ENCODE measurements around the gene ACTL10.

The ACTL10 gene

DNA sequence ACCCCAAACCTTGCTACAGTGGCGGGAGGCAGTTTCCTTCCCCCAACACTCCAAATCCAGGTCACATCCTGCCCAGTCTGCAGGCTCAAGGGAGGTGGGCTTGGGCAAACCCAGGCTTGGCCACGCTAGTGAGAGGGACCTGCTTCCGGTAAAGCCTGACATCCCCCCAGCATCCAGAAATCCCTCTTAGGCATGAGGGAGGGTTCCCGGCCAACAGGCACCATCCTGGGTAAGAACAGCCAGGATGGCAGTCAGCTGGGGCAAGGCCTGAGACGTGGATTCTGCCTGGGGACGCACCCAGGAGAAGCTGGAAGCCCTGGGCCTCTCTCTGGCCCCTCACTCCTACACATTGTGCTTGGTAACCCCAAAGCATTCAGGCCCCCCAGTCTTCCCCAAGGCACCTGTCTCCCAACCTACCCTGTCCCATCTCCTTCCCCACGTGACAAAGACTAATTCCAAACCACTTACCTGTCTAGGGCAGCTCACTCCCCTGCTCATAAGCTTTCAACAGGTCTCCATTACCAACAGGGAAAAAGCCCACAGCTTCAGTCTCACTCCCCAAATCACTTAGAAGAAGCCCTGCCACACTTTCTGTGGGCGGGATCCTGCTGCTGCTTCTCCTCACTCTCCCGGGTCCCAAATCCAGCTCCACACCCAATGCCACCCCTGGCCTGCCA is 2.5 kb upstream of the ACTL10 start:
- no peak for DNase-seq

DNA sequence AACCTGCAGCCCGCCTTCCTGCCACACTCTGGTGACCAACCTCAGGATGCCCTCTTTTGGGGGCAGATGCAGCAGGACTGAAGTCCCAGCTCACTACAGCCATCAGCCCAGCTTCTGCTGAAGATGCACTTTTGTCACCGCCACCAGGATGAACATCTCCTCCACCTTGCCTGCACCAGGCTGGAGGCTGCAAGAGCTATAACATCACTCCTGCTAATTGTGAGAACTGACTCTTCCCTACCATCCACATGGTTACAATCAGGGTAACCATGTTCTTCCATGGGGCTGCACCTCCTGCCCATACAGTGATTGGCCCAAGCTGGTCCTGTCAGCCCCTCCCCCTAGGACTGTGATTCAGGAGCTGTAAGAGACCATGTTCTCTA is 2.0 kb upstream of the ACTL10 start:
- no peak for DNase-seq

DNA sequence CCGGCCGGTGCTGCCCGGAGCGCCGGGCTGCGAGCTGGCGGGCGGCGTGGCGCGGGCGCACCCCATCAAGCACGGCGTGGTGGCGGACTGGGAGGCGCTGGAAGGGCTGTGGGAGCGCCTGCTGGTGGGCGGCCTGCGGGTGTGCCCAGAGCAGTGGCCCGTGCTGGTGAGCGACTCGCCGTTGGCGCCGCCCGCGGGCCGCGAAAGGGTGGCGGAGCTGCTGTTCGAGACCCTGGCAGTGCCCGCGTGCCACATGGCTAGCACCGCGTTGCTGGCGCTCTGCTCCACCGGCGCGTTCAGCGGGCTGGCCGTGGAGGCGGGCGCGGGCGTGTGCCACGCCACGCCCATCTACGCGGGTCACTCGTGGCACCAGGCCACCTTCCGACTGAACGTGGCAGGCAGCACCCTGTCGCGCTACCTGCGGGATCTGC is 517 bp downstream of the ACTL10 start:
- peak; percentile 45 to 63 for DNase-seq

DNA sequence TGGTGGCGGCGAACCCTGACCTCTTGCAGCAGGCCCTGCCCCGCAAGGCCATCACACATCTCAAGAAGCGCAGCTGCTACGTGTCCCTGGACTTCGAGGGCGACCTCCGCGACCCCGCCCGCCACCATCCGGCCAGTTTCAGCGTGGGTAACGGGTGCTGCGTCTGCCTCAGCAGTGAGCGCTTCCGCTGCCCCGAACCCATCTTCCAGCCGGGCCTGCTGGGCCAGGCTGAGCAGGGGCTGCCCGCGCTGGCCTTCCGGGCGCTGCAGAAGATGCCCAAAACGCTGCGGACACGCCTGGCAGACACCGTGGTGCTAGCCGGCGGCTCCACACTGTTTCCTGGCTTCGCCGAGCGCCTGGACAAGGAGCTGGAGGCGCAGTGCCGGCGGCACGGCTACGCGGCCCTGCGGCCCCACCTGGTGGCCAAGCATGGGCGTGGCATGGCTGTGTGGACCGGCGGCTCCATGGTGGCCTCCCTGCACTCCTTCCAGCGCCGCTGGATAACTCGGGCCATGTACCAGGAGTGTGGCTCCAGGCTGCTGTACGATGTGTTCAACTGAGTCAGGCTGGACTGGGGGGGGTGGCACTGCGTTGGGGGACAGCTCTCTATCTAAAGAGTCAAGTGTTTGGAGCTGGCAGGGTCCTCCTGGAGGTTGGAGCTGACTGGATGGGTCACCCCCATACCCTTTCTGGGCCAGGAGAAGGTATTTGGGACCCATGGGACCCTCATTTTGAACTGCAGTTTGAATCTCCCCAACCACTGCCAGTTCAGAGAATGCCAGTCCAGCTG is 1.1 kb downstream of the ACTL10 start:
- DNase-seq = peak; percentile 82 to 84

DNA sequence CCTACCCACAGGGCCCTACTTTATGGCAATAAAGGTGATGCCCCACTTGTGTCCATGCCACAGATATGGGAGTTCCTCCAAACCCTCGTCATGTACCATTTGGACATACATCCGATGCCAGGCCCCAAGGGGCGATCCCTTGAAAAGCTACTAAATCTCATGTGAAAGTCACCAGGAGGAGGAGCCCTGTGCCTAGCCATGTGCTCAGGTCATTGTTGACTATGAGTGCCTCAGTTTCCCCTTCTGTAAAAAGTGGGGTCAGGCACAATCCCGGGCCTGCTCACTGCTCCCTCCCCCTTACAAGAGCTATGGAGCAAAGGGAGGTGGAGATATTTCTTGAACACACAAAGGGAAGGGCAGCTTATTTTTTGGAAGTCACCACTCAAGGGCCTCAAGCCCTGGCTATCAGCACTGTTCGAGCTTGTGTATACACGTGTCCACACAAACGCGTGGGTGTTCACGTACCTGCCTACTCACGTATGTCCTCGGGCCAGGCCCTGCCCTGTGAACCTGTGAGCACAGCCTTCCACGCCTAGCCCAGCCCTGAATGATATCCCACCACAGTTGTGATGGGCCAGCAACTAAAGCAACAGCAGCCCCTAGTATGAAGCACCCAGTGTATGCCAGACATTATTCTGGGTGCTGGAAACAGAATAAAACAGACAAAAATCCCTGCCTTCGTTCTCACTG is 1.9 kb downstream of the ACTL10 start:
- DNase-seq = no peak

DNA sequence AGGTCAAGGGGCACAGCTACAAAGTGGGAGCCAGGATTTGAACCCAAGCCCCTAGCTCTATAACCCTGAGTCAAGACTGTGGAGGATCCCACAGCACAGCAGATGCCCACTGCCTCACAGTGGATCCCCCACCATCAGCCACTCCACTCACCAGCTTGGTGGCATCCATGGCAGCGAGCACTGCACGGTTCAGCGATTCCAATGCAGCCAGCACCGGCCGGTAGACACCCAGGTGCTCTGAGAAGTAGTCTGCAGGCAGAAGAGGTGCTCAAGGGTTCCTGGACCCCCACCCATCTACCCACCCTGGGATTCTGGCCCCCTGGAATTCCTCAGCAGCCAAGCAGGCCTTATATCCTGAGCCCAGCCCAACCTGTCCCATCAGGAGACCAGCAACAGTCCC is 2.5 kb downstream of the ACTL10 start:
- DNase-seq = no peak

DNA sequence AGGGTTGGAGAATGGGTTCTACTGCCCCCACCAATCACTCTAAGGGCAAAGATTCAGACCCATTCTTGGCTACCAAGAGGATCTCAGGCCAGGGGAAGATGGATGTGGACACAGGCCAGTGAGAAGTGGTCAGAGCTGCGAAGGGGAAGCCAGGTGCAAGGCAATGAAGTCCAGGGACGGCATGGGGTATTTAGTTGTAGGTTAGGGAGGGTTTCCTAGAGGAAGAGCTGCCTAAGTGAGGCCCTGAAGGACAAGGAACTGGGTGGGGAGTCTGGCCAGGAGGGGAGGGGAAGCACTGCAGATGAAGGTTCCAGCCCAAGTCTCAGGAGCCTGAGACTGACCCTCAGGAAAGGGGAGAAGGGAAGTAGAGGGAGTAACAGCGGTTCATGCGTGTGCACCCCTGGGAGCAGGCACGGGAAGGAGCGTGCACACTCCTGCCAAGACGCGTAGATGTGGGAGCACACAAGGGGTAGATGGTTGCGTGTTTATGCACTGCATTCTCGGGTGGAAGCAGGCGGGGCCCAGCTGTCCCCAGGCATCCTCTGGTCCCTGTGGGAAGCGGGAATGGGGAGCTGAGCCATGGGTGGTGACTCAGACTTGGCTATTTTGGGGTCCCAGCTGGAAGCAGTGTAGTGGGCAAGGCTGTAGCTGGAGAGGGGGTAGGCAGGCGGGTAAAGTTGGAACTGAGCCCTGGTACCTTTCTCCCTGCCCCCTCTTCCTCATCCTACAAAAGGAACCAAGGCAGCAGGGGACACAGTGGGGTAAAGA is 3.3 kb downstream of the ACTL10 start:
- no peak for DNase-seq

DNA sequence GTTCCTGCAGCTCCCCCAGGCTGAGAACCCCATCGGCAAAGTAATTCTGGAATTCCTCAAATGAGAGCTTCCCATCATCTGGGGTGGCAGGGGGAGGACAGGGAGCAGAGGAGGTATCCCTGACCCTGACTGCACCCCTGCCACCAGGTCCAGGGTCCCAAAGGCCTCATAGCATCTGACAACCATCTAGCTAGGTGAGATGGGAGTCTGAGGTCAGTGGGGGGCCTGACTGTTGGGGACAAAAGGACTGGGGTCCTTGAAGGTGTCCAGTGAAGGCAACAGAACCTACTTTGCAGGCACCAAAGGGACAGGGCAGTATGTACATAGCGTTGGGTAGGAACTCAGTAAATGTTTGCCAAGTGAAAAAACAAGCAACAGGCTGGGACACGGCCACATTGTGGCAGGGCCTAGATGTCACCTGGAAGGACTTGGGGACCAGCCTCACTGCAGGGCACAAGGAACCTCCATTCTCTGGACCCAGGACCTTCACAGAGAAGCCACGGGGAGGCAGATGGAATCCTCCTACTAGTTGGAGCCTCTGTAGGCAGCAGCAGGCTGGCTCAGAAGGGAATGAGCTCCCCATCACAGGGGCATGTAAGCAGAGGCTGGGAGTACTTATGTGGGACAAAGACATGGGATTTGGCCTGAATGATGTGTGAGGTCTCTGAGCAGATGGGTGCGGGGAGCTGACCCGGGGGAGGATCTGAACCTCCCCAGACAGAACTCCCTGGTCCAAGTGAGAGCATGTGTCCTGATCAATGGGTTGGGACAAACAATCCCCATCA is 4.2 kb downstream of the ACTL10 start:
- DNase-seq = no peak

DNA sequence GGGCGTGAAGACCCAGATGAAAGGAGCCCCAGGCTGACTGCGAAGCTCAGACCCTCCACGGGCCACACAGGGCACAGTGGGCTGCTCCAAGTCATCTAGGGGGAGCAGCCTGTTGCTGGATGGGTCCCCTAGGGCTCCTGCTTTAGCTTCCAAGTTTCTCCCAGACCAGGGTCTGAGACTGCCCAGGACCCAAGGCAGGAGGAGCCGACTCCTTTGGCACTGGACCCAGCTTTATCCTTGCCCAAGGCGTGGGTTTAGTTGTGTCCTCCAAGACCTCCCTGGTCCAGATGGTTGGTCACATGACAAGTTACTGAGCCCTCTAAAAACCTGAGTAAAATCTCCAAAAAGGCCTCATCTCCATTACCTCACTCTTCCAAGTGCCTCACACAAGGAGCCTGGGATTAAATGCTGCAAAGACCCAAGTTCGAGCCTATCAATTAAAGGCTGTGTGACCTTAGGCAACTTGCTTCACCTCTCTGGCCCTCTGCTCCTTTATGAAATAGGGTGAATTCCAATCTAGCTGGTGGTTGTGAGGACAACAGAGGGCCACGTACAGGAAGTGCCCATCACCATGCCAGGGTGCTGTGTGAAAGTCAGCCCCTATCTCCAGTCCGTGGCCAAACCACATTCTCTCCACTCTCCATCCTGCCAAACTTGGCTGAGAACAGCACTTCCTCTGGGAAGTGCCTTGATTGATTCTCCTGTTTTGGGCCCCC is 5.0 kb downstream of the ACTL10 start:
- DNase-seq = no peak

DNA sequence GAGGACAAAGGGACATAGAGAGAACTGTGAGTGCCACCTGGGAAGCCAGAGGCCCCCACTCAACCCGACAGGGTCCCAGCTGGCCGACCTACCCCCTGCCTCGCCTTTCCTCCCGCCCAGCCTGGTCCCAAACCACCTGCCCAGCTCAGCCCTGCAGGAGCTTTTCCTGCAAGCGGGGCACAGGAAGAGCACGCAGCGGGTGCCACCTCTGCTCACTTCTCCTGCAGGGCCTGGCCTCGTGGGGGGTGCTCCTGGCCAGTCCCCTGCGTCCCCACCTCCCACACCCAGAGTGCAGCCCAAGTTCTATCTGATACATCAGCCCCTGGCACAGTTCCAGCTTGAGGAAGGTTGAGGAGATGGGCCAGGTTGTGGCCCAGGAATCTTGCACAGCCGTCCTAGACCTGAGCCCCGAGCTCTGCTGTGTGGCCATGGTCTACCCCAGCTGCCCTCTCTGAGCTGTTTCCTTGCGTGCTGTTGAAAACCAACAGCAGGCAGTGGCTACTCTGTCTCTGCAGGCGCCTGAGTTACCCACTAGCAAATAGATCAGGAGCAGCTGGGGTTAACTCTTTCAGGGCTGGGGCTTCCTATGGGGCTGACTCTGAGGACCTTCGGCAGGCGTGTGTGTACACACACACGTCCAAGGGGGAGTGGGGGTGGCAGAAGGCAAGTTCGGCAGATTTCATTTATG is 5.8 kb downstream of the ACTL10 start:
- no peak for DNase-seq

DNA sequence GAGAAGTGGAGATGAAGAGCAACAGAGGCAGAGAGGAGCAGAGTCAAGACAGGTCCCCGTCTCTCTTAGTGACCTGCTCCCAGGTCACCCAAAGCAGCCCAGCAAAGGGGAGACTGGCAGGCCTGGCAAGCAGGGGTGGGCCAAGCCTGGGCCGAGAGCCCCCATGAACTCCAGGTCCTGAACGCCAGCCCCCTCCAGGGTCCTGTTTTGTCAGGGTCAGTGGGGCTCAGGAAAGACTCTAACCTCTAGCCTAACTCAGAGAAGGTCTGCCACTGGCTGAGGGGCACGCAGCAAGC is 6.3 kb downstream of the ACTL10 start:
- no peak for DNase-seq

DNA sequence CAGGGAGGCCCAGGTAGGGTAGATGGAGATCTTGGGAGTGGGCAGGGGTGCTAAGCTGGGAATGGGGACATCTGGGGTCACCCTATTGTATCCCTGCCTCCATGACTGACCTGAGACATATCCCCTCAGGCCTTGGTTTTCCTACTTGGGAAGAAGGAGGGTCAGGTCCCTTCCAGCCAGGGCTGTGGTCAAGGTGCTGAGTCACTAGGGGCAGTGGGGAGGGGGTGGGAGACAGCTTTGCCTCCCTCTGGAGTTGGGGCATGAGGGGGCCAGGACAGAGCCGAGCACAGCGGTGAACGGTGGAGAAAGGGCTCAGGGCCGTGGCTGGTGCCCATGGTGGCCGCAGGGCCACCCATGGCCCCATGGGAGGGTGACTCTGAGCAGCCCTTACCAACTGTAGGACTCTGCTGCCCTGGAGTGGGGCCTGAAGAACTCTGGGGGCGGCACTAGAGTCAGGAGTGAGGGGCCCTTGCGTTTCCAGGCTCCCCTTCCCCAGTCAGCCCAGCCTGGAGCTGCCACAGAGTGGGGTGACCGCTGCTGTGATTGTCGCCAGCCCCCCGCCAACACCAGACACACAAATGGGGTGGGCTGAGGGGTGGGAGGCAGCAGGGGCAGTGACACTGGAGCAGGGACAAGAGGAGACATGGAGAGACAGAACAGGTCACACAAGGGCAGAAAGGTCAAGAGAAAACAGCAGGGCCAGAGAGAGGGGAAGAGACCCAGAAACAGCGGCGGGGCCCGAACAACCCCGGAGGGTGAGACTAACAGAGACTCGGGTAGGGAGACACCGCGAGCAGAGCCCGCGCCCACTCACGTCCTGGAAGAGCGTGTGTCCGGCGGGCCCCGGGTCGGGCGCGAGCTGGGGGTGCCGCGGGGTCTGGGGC is 6.9 kb downstream of the ACTL10 start:
- no peak for DNase-seq

DNA sequence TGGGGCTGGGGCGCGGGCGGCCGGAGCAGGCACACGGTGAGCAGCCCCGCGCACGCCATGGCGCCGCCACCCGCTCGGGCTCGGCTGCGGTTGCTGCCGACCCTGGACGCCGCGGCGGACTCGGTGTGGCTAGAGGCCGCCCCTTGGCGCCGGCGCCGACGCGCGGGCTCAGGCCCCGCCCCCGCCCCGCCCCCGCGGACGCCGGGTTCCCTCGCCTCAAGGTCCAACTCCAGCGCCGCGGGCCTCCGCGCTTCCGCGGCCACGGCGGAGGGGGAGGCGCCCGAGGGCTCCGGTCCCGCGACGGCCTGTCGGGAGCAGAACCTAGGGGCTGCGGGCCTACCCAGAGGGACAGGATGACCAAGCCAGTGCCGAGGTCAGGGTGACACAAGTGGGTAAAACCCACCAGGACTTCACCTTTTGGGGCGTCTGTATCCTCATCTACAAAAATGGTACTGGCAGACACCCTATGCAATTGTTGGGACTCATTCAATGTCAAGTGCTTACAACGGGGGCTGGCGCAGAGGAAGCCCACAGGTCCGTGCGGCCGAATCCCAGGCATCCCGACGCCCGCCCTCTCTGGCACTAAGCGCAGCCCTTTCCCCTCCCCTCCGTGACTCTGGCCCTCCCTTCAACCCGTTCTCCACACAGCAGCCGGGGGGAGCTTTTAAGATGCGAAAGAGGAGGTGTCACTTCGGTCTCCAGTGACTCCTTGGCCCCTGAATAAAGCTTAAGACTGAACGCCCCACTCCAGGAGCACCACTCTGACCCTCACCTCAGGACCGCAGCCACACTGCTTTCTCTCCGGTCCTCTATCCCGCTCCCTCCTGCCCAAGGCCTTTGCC is 7.8 kb downstream of the ACTL10 start, which contains the start of gene NECAB3:
TSS of gene NECAB3 (minus strand) at position 135 of the 842 bp plus-strand sequence. CDS start at position 59, 76 bp downstream.
- DNase-seq = peak; percentile 68 to 78

DNA sequence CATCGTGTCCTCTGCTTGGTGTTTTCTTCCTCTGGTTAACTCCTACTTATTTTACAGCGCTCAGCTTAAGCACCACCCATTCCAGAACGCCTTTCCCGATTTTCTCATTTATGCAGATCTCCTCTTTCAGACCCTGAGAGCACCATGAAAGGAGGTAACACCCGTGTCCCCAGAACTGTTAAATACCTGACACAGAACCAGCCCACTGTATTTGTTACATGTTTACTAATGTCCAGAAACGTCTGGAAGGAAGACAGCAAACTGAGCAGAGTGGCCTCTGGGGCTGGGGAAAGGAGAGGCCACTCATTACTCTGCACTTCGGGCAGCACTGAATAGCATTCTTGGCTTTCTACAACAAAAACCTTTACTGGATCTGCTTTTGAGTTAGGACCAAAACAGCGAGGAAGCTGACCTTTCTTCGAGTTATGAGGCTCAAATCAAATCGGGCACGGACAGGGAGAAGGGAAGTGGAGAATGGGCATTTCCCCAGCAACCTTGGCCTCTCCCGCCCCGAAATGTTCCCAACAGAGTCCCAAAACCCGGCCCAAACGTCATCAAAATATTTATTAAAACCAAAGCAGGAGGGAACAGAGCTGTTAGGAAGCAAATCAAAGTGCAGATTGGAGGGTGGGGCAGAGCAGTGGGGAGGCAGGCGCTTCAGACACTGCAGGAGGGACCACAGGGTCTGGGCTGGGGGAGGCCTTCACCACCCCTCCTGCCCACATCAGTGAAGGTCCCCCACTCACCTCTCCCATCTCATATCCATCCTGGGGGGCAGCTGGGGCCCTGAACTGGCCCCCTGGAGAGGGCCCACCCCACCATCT is 8.6 kb downstream of the ACTL10 start:
- no peak for DNase-seq

DNA sequence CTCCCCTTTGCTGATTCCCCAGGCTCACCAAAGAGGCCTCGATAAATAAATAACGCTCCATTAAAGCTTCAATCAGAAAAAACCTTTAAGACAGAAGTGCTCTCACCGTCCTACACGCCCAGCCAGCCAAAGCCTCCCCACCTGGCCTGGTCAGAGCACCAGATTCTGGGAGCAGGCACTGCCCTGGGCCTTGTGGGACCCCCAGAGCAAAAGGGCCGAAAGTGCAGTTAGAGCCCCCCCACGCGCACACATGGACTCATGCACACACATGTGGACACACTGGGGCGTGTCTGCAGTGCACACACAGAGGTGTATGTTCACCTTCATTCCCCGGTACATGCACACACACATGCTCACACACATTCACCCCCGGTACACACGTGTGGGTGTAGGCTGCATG is 9.4 kb downstream of the ACTL10 start:
- DNase-seq = no peak

DNA sequence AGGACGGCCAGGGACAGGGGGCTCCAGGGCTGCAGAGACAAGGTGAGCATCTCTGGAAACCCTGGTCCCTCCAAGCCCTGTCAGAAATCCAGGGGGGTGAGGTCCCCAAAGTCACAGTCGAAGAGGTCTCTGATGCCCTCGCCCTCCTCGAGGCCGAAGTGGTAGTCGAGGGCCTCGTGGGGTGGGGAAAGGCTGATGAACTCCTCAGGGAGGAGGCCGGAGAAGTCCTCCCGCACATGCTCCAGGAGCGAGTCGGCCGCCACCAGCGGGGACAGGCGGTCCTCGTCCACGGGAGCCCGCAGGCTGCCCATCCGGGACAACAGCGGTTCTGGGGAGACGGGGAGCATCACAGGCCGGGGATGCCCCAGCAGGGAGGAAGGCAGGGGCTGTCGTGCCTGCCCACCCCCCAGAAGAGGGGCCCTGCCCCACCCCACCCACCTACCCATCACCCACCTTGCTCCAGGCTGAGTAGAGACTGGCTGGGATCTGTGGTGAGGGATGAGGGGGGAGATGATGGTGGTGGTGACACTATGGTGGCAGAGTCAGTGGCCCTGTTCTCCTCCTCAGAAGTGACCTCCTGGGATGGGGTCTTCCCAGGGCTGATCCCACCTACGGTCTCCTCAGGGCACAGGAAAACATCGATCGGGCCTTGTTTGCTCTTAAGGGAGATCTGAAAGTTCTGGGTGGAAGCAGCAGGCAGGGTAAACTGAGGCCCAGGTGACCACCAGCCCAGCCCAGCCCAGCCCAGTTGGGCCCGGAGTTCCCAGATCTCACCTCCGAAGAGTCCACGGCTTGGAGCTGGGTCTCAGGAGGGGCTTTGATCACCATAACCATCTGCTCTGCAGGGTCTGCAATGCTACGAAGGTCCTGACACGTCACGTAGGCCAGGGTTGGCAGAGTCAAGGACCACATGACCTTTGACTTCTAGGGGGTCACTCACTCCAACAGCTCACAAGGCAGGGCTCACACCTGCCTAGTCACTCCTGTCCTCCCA is 10.2 kb downstream of the ACTL10 start:
- no peak for DNase-seq

Data from stimulated activated CD4-positive, alpha-beta T cell treated with anti-CD3 and anti-CD28 coated beads, Interleukin-2, amount 100 ng/mL, for 24 hours (primary cell).